GM23338 (cell line): ENCODE data around the gene BNIP5.

ENCODE experiments used
- CREB1 ChIP-seq: fragments of 250-450 bp; sonication (Bioruptor Pico); IDR thresholded peaks from 2 replicates; pipeline ENCODE4 v1.5.0; 2020; ENCODE audit warnings: low read depth, mild to moderate bottlenecking, moderate library complexity
- CTCF ChIP-seq, 2 experiments: fragments of 200-600 bp in 1 of 2; sonication (generic) in 1 of 2; conservative IDR thresholded peaks; 2 replicates each; pipeline versions ENCODE4 v1.5.1 to v1.6.1; 2016 to 2017; ENCODE audit warnings: antibody characterized with exemption in 2 of 2, low read depth in 2 of 2, mild to moderate bottlenecking in 2 of 2, moderate library complexity in 1 of 2
- ETS1 ChIP-seq: IDR thresholded peaks from 2 replicates; pipeline ENCODE4 v1.6.1; 2016; ENCODE audit warnings: antibody characterized with exemption
- EZH2 ChIP-seq: fragments of 200-600 bp; sonication (generic); IDR thresholded peaks from one replicate; pipeline ENCODE4 v1.8.0; 2017; ENCODE audit warnings: antibody characterized with exemption, mild to moderate bottlenecking, low read depth; ENCODE audit not compliant: unreplicated experiment
- EZH2phosphoT487 ChIP-seq: fragments of 200-600 bp; sonication (generic); IDR thresholded peaks from one replicate; pipeline ENCODE4 v1.8.1; 2018; ENCODE audit warnings: antibody characterized with exemption; ENCODE audit not compliant: unreplicated experiment
- JUNB ChIP-seq: IDR thresholded peaks from one replicate; pipeline ENCODE4 v1.6.1; 2016; ENCODE audit warnings: antibody characterized with exemption; ENCODE audit not compliant: unreplicated experiment
- NANOG ChIP-seq: IDR thresholded peaks from 2 replicates; pipeline ENCODE4 v1.6.1; 2016; ENCODE audit warnings: antibody characterized with exemption, borderline replicate concordance
- POLR2AphosphoS5 ChIP-seq: IDR thresholded peaks from 2 replicates; pipeline ENCODE4 v1.6.1; 2016; ENCODE audit warnings: antibody characterized with exemption, low read depth
- REST ChIP-seq: IDR thresholded peaks from one replicate; pipeline ENCODE4 v1.6.1; 2018; ENCODE audit warnings: antibody characterized with exemption; ENCODE audit not compliant: unreplicated experiment
- STAT1 ChIP-seq: IDR thresholded peaks from one replicate; pipeline ENCODE4 v1.6.1; 2016; ENCODE audit warnings: antibody characterized with exemption; ENCODE audit not compliant: unreplicated experiment
- ZNF114 ChIP-seq: fragments of 250-450 bp; sonication (Bioruptor Pico); IDR thresholded peaks from 2 replicates; pipeline ENCODE4 v1.5.0; 2020; ENCODE audit warnings: mild to moderate bottlenecking, moderate library complexity
- ZNF331 ChIP-seq: fragments of 250-450 bp; sonication (Bioruptor Pico); IDR thresholded peaks from 2 replicates; pipeline ENCODE4 v1.5.0; 2020; ENCODE audit warnings: low read depth, mild to moderate bottlenecking, moderate library complexity
- ZNF462 ChIP-seq: fragments of 250-450 bp; sonication (Bioruptor Pico); IDR thresholded peaks from 2 replicates; pipeline ENCODE4 v1.5.0; 2020; ENCODE audit warnings: mild to moderate bottlenecking, moderate library complexity

- no peak for TF ChIP-seq CTCF (conservative IDR thresholded peaks at IDR 0.05; ENCODE audit: low read depth in 2 of 2)
- no peak for TF ChIP-seq REST
- no peak for TF ChIP-seq EZH2
- no peak for TF ChIP-seq POLR2AphosphoS5
- no peak for TF ChIP-seq ZNF114 (CRISPR knock-in tag)
- TF ChIP-seq JUNB, result no peak
- TF ChIP-seq EZH2phosphoT487, result no peak
- no peak for TF ChIP-seq ETS1
- no peak for TF ChIP-seq CREB1 (CRISPR knock-in tag)
- TF ChIP-seq ZNF331 (CRISPR knock-in tag), result no peak
- no peak for TF ChIP-seq ZNF462
- no peak for TF ChIP-seq NANOG
- TF ChIP-seq STAT1, result no peak
Observed at GRCh38 chr6:36292170-36292569, 44.5 kb downstream of the BNIP5 start.
